Measurements from ENCODE around the gene TMEM266.

DNA sequence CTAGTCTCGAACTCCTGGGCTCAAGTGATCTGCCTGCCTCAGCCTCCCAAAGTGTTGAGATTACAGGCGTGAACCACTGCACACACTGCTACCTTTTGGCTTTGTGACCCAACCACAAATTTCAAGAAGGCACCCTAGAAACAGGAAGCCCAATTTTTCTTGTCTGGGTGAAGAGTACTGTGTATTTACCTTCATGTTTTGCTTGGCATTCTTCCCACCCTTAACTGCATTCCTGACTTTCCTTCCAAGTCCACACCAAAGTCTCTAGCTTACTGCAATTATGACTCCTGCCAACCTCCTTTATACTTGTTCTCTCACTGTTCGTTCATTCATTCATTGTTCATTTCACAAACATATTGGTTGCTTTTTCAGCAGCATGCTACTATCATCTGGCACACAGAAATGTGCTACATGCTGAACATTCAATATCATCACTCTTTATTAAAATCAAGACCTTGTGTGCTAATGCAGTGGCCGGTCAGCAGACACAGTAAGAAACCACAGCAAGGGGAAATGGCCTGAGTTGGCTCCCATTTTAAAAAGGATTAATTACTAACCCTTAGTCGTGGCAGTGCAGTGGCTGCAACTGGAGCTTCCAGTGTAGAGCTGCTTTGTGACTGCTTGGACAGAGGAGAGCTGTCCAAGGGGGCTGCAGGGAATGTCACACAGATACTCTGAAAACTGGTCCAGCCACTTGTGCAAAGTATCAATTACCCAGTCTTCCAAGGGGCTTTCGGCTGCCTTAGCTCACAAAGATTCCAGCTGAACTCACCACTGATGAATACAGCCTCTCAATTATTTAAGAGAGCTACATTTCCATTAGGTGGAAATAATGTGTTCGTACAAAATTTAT, 157.5 kb downstream of the TMEM266 start:
- TF ChIP-seq ZNF184 (tag by site-specific recombination; IDR thresholded peaks at IDR 0.05) (no peak), ZNF426 (tag by site-specific recombination; IDR thresholded peaks at IDR 0.05) (no peak), ZEB2 (tag by site-specific recombination; IDR thresholded peaks at IDR 0.05) (no peak), ZNF621 (tag by site-specific recombination; IDR thresholded peaks at IDR 0.05) (no peak), ZNF24 (tag by site-specific recombination; IDR thresholded peaks at IDR 0.05) (peak; percentile 56; the same call in 1 of the 2 replicates)
- TF ChIP-seq, protein P1, sequence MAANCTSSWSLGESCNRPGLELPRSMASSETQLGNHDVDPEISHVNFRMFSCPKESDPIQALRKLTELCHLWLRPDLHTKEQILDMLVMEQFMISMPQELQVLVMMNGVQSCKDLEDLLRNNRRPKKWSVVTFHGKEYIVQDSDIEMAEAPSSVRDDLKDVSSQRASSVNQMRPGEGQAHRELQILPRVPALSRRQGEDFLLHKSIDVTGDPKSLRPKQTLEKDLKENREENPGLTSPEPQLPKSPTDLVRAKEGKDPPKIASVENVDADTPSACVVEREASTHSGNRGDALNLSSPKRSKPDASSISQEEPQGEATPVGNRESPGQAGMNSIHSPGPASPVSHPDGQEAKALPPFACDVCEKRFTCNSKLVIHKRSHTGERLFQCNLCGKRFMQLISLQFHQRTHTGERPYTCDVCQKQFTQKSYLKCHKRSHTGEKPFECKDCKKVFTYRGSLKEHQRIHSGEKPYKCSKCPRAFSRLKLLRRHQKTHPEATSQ (tag by site-specific recombination; IDR thresholded peaks at IDR 0.05), result no peak
- TF ChIP-seq, protein P2, sequence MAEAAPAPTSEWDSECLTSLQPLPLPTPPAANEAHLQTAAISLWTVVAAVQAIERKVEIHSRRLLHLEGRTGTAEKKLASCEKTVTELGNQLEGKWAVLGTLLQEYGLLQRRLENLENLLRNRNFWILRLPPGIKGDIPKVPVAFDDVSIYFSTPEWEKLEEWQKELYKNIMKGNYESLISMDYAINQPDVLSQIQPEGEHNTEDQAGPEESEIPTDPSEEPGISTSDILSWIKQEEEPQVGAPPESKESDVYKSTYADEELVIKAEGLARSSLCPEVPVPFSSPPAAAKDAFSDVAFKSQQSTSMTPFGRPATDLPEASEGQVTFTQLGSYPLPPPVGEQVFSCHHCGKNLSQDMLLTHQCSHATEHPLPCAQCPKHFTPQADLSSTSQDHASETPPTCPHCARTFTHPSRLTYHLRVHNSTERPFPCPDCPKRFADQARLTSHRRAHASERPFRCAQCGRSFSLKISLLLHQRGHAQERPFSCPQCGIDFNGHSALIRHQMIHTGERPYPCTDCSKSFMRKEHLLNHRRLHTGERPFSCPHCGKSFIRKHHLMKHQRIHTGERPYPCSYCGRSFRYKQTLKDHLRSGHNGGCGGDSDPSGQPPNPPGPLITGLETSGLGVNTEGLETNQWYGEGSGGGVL (tag by site-specific recombination; IDR thresholded peaks at IDR 0.05), result no peak
